HG03039 (cell line): ENCODE results near the gene OCA2.
"Not testable (repeated sequence)": the region's sequence is repeated elsewhere in the genome, so short reads cannot be mapped to it uniquely, and the experiment has no call there.

ENCODE experiments used
- ATAC-seq: cut with Tn5 transposase; IDR thresholded peaks from one replicate; pipeline ENCODE4 v1.9.1; 2021; ENCODE audit warnings: mild to moderate bottlenecking, moderate library complexity; ENCODE audit not compliant: unreplicated experiment

OCA2 gene

GRCh38 chr15:27958911-27959578 lies 140.1 kb downstream of the OCA2 start:
- ATAC-seq = no peak

GRCh38 chr15:27956285-27956684 lies 142.8 kb downstream of the OCA2 start:
- no peak for ATAC-seq

GRCh38 chr15:27955087-27955486 lies 144.0 kb downstream of the OCA2 start:
- ATAC-seq = no peak

GRCh38 chr15:27952593-27952992 lies 146.5 kb downstream of the OCA2 start:
- ATAC-seq = not testable (repeated sequence)

- ATAC-seq = no peak
Observed at GRCh38 chr15:27951191-27951890, 147.8 kb downstream of the OCA2 start.

- no peak for ATAC-seq
Observed at GRCh38 chr15:27949089-27949488, 150.0 kb downstream of the OCA2 start.

GRCh38 chr15:27939246-27939645 lies 159.9 kb downstream of the OCA2 start:
- ATAC-seq = no peak

- no peak for ATAC-seq
Observed at GRCh38 chr15:27937851-27938250, 161.3 kb downstream of the OCA2 start.

- no peak for ATAC-seq
Observed at GRCh38 chr15:27936164-27936563, 163.0 kb downstream of the OCA2 start.

- ATAC-seq = no peak
Observed at GRCh38 chr15:27935328-27935727, 163.8 kb downstream of the OCA2 start.

- no peak for ATAC-seq
Observed at GRCh38 chr15:27934782-27935181, 164.3 kb downstream of the OCA2 start.

- ATAC-seq = no peak
Observed at GRCh38 chr15:27933562-27933961, 165.6 kb downstream of the OCA2 start.

- ATAC-seq = no peak
Observed at GRCh38 chr15:27932600-27932999, 166.5 kb downstream of the OCA2 start.

GRCh38 chr15:27928386-27928785 lies 170.7 kb downstream of the OCA2 start:
- no peak for ATAC-seq

- no peak for ATAC-seq
Observed at GRCh38 chr15:27912283-27912682, 186.8 kb downstream of the OCA2 start.

GRCh38 chr15:27906802-27907201 lies 192.3 kb downstream of the OCA2 start:
- no peak for ATAC-seq

GRCh38 chr15:27903405-27903804 lies 195.7 kb downstream of the OCA2 start:
- ATAC-seq = no peak

GRCh38 chr15:27902680-27903385 lies 196.3 kb downstream of the OCA2 start:
- no peak for ATAC-seq

GRCh38 chr15:27899583-27900285 lies 199.4 kb downstream of the OCA2 start:
- no peak for ATAC-seq

GRCh38 chr15:27897481-27897880 lies 201.6 kb downstream of the OCA2 start:
- ATAC-seq = no peak

- ATAC-seq = no peak
Observed at GRCh38 chr15:27894645-27895044, 204.5 kb downstream of the OCA2 start.
